IPS-18a (cell line): ENCODE data around the gene FNIP1.
"Not testable (repeated sequence)": the region's sequence is repeated elsewhere in the genome, so short reads cannot be mapped to it uniquely, and the experiment has no call there.

Source experiments
- H3K27ac ChIP-seq: one replicate; pipeline ENCODE4 v1.5.1; 2013; ENCODE audit warnings: low read length
- H3K27me3 ChIP-seq: one replicate; pipeline ENCODE4 v1.6.1; 2013; ENCODE audit warnings: mild to moderate bottlenecking, low read length; ENCODE audit not compliant: control insufficient read depth, insufficient read depth
- H3K36me3 ChIP-seq: one replicate; pipeline ENCODE4 v1.6.1; 2013; ENCODE audit warnings: low read depth, low read length; ENCODE audit not compliant: control insufficient read depth
- H3K4me1 ChIP-seq: one replicate; pipeline ENCODE4 v1.6.1; 2013; ENCODE audit warnings: low read depth, low read length; ENCODE audit not compliant: control insufficient read depth
- H3K4me3 ChIP-seq: one replicate; pipeline ENCODE4 v1.5.1; 2013; ENCODE audit warnings: low read length
- H3K9ac ChIP-seq: one replicate; pipeline ENCODE4 v1.6.1; 2013; ENCODE audit warnings: mild to moderate bottlenecking, low read length, moderate library complexity
- H3K9me3 ChIP-seq: one replicate; pipeline ENCODE4 v1.6.1; 2013; ENCODE audit warnings: low read depth, low read length; ENCODE audit not compliant: control insufficient read depth

FNIP1 gene

DNA sequence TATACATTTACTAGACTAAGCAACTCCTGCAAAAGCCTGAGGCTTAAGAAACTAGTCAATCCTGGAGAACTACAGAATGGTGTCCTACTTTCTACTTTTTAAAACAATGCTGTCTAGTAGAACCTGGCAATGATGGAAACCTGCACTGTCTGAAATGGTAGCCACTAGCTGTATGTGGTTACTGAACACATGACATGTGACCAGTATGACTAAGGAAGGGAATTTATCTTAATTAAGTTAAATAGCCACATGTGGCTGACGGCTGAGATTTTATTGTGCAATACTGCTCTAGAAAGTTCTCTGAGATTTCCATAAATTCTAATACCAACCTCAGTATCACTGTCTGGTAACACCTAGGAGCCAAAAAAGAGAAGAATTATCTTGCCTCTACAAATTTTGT, 116.9 kb downstream of the FNIP1 start:
- no peaks in the 10 kb centered on the region for H3K9me3 ChIP-seq
- H3K4me3 ChIP-seq: no peak overlapping the region
- H3K27me3 ChIP-seq: no peaks in the 10 kb centered on the region
- H3K36me3 ChIP-seq: peaks cover 9% of the 10 kb centered on the region
- H3K9ac ChIP-seq: no peak overlapping the region
- no peak overlapping the region for H3K27ac ChIP-seq
- no peaks in the 10 kb centered on the region for H3K4me1 ChIP-seq

DNA sequence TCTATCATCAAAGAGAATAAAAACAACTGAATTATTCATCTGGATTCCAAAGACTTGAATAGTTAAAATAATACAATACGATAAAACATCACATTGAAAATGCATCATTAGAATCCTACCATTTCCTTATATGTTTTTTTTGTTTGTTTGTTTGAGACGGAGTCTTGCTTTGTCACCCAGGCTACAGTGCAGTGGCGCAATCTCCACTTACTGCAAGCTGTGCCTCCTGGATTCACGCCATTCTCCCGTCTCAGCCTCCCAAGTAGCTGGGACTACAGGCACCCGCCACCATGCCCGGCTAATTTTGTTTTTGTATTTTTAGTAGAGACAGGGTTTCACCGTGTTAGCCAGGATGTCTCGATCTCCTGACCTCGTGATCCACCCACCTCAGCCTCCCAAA, 118.5 kb downstream of the FNIP1 start:
- not testable (repeated sequence) for H3K9ac ChIP-seq

DNA sequence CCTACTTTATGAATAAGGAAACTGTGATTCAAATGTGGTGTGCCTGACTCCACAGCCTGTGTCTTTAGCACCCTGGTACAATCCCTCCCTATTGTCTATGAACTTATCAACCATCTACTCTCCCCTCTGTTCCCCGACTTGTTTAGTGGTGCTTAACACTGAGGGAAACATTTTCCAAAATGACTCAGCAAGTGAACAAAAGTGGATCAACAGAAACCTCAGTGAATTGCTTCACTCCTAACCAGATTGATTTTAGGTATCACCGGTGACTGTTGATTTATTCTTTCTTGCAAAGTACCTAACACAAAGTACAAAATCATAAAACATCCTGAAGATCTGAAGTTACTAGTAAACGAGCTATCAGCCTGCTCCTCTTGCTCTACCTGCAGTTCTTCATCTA, 119.7 kb downstream of the FNIP1 start:
- no peaks in the 10 kb centered on the region for H3K4me1 ChIP-seq
- H3K36me3 ChIP-seq: peaks cover 9% of the 10 kb centered on the region

More for the DNA sequence above, 118.5 kb downstream of the FNIP1 start:
- H3K36me3 ChIP-seq, H3K27ac ChIP-seq, H3K27me3 ChIP-seq, H3K4me1 ChIP-seq, H3K4me3 ChIP-seq, H3K9me3 ChIP-seq: not testable (repeated sequence)

DNA sequence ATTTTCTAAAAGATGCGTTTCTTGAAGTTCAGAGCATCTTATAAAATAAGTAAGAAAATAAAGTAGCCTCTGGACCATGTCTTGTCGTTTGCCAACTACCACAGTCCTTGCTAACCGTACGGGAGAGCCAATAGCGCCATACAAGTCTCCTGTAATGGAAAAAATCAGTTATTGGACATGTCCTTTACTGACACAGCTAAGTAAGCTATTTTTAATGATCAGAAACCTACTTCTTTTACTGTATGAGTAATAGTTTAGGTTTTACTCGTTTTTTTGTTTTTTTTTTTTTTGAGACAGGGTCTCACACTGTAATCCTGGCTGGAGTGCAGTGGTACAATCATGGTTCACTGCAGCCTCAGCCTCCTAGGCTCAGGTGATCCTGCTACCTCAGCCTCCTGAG, 124.0 kb downstream of the FNIP1 start:
- Histone ChIP-seq H3K27me3 (no peaks in the 10 kb centered on the region), H3K36me3 (peaks cover 13% of the 10 kb centered on the region), H3K27ac (no peak overlapping the region)

More for the DNA sequence above, 119.7 kb downstream of the FNIP1 start:
- Histone ChIP-seq H3K27me3 (no peaks in the 10 kb centered on the region), H3K27ac (no peak overlapping the region), H3K9ac (no peak overlapping the region), H3K4me3 (no peak overlapping the region), H3K9me3 (no peaks in the 10 kb centered on the region)

DNA sequence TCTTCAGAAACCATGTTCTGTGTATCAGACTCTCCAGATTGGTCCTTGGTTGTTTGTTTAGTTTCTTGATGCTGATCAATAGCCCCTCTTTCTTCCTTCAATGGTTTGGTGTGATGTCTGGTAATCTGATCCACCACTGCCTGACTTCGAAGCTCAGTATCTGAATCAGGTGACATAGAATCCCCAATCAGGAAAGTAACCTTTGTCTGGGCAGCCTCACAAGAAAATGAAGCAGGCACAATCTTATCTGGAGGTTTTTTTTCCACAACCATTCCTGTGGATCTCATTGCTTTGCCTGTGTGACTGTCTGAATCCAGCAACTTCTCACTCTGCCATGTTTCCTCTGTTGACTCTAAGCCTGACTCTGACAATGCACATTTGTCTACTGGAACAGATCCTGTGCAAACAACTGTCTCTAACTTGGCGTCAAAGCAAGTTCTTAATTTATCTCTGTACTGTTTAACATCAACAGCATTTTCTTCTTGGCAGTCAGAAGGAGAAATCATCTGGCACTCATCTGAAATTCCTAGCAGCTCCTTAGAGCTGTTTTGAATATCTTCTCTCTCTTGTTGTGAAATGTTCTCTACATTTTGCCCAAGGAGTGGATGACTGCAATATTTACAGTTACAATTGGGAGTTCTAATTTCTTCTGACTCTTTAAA, 124.7 kb downstream of the FNIP1 start:
- no peaks in the 10 kb centered on the region for H3K4me1 ChIP-seq
- no peak overlapping the region for H3K27ac ChIP-seq
- no peak overlapping the region for H3K4me3 ChIP-seq
- peaks cover 6% of the 10 kb centered on the region for H3K36me3 ChIP-seq
- H3K9me3 ChIP-seq: no peaks in the 10 kb centered on the region
- H3K9ac ChIP-seq: no peak overlapping the region
- H3K27me3 ChIP-seq: no peaks in the 10 kb centered on the region

More for the DNA sequence above, 124.0 kb downstream of the FNIP1 start:
- Histone ChIP-seq H3K9me3 (no peaks in the 10 kb centered on the region), H3K9ac (no peak overlapping the region), H3K4me3 (no peak overlapping the region), H3K4me1 (no peaks in the 10 kb centered on the region)

DNA sequence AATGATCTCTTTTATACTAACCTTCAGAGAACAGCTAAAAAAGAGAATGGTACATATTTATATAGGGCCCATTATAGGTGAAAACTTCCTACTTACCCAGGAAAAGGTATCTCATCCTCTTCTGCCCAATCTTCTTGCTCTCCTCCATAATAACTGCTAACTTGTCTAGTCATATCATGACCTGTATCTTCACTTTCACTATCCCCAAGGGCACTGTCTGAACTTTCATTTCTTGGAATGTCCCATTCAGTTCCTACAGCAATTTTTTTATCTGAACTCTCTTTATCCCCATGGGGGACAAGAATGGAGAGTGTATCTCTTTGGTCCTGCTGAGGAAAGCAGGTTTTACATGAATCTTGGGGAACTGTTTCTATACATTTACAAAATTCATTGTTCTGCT, 125.4 kb downstream of the FNIP1 start:
- no peak overlapping the region for H3K9ac ChIP-seq
- peaks cover 5% of the 10 kb centered on the region for H3K36me3 ChIP-seq
- H3K4me1 ChIP-seq: no peaks in the 10 kb centered on the region
- H3K9me3 ChIP-seq: no peaks in the 10 kb centered on the region
- no peaks in the 10 kb centered on the region for H3K27me3 ChIP-seq
- H3K27ac ChIP-seq: no peak overlapping the region
- no peak overlapping the region for H3K4me3 ChIP-seq

DNA sequence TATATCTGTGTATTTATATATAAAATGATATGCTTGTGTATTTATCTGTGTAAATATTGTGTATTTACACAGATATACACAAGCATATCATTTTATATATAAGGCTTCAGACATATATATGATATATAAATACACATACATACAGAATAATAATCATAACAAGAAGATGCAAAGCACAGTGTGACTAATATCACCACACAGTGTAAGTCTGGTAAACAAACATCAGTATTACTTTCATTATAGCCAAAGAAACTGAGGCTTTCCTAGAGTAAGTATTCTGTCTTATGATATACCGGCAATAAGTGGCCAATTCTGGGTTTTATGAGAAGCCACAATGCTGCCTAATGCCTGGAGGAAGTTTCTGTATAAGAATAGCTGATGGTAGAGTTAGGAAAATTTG, 131.9 kb downstream of the FNIP1 start:
- Histone ChIP-seq H3K27me3 (no peaks in the 10 kb centered on the region), H3K36me3 (peaks cover 4% of the 10 kb centered on the region), H3K9me3 (no peaks in the 10 kb centered on the region), H3K4me1 (no peaks in the 10 kb centered on the region), H3K9ac (no peak overlapping the region), H3K27ac (no peak overlapping the region), H3K4me3 (no peak overlapping the region)

DNA sequence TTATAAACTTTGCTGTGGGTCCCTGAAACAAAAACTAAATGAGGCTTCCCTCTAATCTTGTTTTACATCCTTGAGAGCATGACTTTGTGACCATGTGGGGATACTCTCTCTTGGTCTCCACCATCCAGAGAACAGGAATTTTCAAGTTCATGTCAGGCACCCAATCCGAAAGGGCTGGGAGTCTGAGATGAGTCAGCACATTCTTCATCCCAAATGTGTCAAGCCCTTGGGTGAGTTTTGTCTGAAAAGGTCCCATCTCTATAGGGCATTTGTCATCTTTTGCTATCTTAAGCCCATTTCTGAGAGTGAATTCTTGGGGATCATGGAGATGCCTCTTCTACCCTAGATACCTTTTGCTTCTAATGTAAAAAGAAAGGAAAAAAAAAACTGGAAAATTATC, 134.9 kb downstream of the FNIP1 start:
- Histone ChIP-seq H3K36me3 (peaks cover 3% of the 10 kb centered on the region), H3K27ac (no peak overlapping the region), H3K27me3 (no peaks in the 10 kb centered on the region), H3K4me3 (no peak overlapping the region), H3K9ac (no peak overlapping the region), H3K9me3 (no peaks in the 10 kb centered on the region), H3K4me1 (no peaks in the 10 kb centered on the region)

DNA sequence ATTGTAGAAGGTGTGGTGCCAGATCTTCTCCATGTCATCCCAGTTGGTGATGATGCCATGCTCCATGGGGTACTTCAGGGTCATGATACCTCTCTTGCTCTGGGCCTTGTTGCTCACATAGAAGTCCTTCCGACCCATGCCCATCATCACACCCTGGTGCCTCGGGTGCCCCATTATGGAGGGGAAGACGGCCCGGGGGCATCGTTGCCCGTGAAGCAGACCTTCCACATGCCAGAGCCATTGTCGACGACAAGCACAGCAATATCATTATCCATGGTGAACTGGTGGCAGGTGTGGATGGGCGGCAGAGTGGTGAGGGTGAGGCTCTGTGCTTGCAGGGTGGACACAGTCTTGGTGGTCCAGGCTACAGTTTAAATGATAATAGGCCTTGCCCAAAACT, 137.0 kb downstream of the FNIP1 start:
- no peak overlapping the region for H3K9ac ChIP-seq
- no peak overlapping the region for H3K27ac ChIP-seq
- no peaks in the 10 kb centered on the region for H3K4me1 ChIP-seq
- H3K27me3 ChIP-seq: no peaks in the 10 kb centered on the region
- no peaks in the 10 kb centered on the region for H3K9me3 ChIP-seq
- peaks cover 3% of the 10 kb centered on the region for H3K36me3 ChIP-seq
- H3K4me3 ChIP-seq: no peak overlapping the region

DNA sequence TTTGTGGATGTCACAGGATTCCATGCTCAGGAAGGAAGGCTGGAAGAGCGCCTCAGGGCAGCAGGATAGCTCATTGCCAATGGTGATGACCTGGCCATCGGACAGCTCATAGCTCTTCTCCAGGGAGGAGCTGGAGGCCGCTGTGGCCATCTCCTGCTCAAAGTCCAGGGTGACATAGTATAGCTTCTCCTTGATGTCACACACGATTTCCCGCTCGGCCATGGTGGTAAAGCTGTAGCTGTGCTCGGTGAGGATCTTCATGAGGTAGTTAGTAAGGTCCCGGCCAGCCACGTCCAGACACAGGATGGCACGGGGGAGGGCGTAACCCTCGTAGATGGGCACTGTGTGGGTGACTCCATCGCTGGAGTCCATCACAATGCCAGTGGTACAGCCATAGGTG, 137.5 kb downstream of the FNIP1 start:
- peaks cover 2% of the 10 kb centered on the region for H3K36me3 ChIP-seq

DNA sequence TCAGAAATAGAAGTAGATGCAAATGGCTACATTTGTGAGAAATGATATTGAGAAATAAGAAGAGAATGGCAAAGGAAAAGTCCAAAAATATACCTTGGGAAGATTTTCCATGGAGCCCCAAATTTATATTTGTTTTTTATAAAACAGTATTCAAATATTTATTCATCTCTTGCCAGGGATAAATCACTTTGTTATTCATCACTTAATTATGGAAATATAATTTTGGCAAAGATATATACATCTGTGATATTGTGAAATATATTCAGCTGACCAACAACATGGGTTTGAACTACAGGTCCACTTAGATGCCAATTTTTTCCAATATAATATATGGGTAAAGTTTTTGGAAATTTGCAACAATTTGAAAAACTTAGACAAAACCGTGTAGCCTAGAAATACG, 142.0 kb downstream of the FNIP1 start:
- no peak overlapping the region for H3K4me3 ChIP-seq
- H3K36me3 ChIP-seq: peaks cover 19% of the 10 kb centered on the region
- no peaks in the 10 kb centered on the region for H3K27me3 ChIP-seq
- no peaks in the 10 kb centered on the region for H3K9me3 ChIP-seq
- no peak overlapping the region for H3K9ac ChIP-seq
- H3K27ac ChIP-seq: no peak overlapping the region
- H3K4me1 ChIP-seq: no peaks in the 10 kb centered on the region

More for the DNA sequence above, 137.5 kb downstream of the FNIP1 start:
- Histone ChIP-seq H3K27me3 (no peaks in the 10 kb centered on the region), H3K27ac (no peak overlapping the region), H3K4me1 (no peaks in the 10 kb centered on the region), H3K4me3 (no peak overlapping the region), H3K9ac (no peak overlapping the region), H3K9me3 (no peaks in the 10 kb centered on the region)

DNA sequence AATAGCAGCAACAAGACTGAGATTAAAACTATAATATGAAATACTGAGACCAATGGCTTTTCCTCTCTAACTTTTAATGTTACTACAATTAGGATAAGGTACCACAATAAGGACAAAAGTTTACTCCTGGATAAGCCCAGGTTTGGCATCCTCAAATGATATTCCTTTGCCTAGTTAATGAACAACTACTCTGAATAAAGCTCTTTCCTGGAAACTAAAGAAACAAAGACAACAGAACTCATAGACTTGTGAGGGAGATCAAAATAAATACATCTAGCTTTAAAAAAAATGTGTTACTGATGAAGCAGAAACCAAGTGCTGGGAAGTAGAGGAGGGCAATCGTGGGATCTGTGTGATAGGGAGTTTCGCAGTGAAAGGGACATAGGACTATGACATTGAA, 142.5 kb downstream of the FNIP1 start:
- peaks cover 19% of the 10 kb centered on the region for H3K36me3 ChIP-seq
- H3K4me1 ChIP-seq: no peaks in the 10 kb centered on the region
- no peak overlapping the region for H3K27ac ChIP-seq
- H3K9ac ChIP-seq: no peak overlapping the region
- no peaks in the 10 kb centered on the region for H3K9me3 ChIP-seq
- no peak overlapping the region for H3K4me3 ChIP-seq
- H3K27me3 ChIP-seq: no peaks in the 10 kb centered on the region
